Lower leg skin (tissue), 3 donors: ENCODE measurements around the gene STRAP.

Experiments
- CTCF ChIP-seq, 3 donors: fragments of 450-650 bp; IDR thresholded peaks; one replicate each; pipeline ENCODE4 v1.5.1; 2016; ENCODE audit warnings: antibody characterized with exemption in 3 of 3, mild to moderate bottlenecking in 3 of 3, moderate library complexity in 2 of 3
- POLR2A ChIP-seq, 2 donors: fragments of 450-650 bp; IDR thresholded peaks; one replicate each; pipeline ENCODE4 v1.6.1; 2016 to 2017; ENCODE audit warnings: antibody characterized with exemption in 2 of 2, mild to moderate bottlenecking in 1 of 2, moderate library complexity in 1 of 2

- TF ChIP-seq CTCF (IDR thresholded peaks at IDR 0.05) (no peak), POLR2A (IDR thresholded peaks at IDR 0.05) (no peak)
Observed at GRCh38 chr12:15939111-15939510, 56.9 kb downstream of the STRAP start.
